GM21723 (cell line): Measurements from ENCODE around the gene ENTPD3.

Experiments used
- ATAC-seq: cut with Tn5 transposase; IDR thresholded peaks from one replicate; pipeline ENCODE4 v1.9.1; 2021; ENCODE audit warnings: mild to moderate bottlenecking, moderate library complexity; ENCODE audit not compliant: unreplicated experiment

Gene ENTPD3

GRCh38 chr3:40387001-40387894 is at the start of gene ENTPD3:
ENTPD3 (plus strand) TSS chr3:40387184; CDS start chr3:40388058, 874 bp downstream.
- no peak for ATAC-seq

GRCh38 chr3:40339871-40340270 is 47.1 kb upstream of the ENTPD3 start:
- ATAC-seq, result no peak

DNA sequence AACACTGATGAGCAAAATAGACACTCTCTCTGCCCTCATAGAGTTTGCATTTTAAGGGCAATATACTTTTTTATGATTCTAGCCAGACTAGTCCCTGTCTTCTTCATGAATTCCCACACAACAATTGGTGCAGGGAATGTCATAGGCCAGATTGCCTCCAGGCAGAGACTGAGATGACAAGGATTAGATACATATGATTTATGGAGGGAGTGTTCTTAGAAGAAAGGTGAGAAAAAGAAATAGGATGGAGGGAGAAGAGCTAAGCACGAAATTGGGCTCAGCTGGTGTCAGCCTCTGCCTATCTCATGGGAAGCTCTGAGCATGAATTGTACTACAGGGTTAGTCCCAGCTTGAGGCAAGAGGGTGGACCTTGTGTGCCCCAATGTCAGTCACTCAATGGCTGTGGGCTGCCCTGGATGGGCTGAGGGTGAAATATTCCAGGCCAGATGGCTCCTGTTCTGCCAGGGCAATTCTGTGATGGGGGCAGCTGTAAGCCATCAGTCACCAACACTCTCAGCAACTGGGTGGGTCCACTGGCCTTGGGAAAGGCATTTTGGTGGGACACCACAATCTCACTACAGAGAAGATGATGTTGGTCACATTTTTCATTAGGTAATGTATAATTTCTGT is 46.3 kb upstream of the ENTPD3 start:
- ATAC-seq, result no peak

GRCh38 chr3:40341671-40342070 is 45.3 kb upstream of the ENTPD3 start:
- ATAC-seq, result no peak

- ATAC-seq, result no peak
These were observed 36.5 kb upstream of the ENTPD3 start for GRCh38 chr3:40350529-40350928.

GRCh38 chr3:40355410-40355809 is 31.6 kb upstream of the ENTPD3 start:
- no peak for ATAC-seq

DNA sequence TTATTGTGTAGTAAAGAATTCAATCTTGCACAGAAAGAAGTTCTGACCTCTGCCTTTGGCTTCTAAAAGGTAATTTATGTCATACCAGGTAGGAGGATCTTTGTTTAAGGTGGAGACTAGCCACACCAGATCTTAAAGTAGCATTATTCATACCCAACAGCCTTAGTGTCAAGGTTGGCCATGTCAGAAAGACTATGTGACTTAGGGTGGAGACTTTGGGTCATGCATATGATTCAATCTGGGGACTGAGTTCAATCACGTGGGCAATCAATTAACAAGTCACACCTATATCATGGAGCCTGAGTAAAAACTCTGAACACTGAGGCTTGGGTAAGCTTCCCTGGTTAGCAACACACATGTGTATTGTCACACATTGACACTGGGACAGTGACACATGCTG is 28.5 kb upstream of the ENTPD3 start:
- no peak for ATAC-seq

GRCh38 chr3:40363674-40364073 is 23.3 kb upstream of the ENTPD3 start:
- ATAC-seq, result no peak

GRCh38 chr3:40366203-40367162 is 20.5 kb upstream of the ENTPD3 start:
- no peak for ATAC-seq

DNA sequence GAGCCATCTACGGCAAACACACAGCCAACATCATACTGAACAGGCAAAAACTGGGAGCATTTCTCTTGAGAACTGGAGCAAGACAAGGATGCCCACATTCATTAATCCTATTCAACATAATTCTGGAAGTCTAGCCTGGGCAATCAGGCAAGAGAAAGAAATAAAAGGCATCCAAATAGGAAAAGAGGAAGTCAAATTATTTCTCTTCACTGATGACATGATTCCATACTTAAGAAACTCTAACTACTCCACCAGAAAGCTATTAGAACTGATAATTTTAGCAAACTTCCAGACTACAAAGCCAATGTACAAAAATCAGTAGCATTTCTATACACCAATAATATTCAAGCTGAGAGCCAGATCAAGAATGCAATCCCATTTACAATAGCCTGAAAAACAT is 17.3 kb upstream of the ENTPD3 start:
- no peak for ATAC-seq

DNA sequence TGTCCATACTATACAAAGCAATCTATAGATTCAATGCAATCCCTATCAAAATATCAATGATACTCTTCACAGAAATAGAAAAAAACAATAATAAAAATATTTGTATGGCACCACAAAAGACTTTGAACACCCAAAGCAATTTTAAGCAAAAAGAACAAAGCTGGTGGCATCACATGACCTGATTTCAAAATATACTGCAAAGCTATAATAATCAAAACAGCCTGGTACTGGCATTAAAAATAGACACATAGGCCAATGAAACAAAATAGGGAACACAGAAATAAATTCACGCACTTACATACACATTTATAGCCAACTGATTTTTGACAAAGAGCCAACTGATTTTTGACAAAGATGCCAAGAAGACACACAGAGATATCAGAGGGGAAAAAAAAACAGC is 9.2 kb upstream of the ENTPD3 start:
- ATAC-seq, result no peak

DNA sequence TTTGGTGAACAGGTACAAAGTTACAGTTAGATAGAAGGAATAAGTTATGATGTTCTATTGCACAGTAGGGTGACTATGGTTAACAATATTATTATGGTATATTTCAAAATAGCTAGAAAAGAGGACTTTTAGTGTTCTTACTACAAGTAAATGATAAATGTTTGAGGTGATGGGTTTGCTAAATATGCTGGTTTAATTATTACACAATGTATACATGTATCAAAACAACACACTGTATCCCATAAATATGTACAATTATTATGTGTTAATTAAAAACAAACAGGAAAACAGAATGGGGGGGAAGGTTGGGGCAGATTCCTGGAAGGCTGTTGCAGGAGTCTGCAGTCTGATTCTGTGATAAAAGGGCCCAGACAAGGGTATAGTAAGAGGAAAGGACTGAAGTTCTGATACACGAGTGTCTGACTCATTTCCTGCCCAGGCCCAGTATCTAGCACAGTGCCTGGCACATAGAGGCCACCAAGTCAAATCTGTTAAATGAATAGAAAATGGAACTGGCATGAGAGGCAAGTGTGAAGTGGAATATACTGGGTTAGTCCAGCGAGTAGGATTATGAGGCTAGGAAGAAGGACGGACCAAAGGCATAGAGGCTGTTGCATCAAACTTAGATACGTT is 7.2 kb upstream of the ENTPD3 start:
- ATAC-seq, result no peak

DNA sequence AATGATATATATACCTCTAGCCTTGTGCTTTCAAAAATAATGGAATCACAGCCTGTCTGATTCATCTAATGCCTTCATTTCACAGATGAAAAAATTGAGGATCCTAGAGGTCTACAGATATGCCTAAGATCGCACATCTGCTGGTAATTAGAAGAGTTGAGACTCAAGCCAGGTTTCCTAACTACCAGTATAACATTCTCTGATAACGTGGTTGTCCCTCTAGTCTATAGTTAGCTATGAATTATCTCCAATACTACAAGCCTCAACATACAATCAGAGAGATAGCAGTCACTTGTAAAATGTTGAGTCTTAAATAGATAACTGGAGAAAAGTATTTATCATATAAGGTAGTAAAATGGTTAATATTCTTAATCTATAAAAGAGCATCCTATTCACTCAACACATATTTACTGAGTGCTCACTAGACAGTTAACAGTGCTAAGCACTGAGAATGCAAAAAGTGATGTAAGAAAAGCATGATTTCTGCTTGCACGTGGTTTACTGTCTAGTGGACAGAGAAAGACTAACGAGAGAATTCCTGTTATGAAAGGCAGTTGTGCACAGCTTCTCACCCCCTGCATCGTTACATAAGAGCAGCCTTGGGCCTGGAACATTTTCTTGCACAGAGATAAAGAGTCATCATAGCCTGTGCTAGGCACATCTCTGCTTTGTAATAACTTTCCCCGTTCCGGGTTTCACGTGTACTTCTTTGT is 4.9 kb upstream of the ENTPD3 start:
- no peak for ATAC-seq

DNA sequence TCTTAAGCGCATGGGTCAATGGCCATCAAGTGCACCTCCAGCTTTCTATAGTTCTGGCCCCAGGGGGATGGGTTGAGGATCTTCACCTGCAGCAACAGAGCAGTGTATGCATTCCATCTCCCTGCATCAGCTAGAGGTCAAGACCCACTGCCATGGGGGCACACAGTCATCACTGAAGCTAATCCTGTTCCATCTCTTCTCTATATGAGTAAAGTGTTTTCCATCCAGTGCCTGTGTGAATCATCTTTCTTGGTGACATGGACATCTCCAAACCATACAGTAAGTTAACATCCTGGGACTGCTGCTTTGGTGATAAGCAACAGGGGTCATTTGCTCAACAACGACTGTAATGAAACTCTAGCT is 4.4 kb upstream of the ENTPD3 start:
- ATAC-seq, result no peak

DNA sequence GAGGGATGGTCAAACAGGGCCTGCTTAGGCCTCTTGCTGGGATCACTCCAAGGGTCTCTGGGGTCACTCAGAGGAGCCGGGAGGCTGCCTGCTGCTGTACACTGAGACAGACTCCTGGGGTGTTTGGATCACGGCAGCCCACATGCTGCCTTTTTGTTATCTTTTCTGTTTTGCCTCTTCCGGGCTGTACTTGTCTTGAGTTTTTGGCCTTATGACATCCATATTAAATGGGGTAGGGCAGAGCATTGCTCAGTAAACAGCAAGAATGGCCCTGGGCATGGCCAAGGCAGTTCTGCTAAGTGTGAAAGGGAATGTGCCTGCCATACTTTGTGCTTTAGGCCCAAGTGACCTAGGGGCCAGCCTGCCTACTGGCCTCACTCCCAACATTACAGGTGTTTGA is 771 bp upstream of the ENTPD3 start:
- ATAC-seq, result no peak

- ATAC-seq, result no peak
These were observed 891 bp downstream of the ENTPD3 start for GRCh38 chr3:40387895-40388254.

DNA sequence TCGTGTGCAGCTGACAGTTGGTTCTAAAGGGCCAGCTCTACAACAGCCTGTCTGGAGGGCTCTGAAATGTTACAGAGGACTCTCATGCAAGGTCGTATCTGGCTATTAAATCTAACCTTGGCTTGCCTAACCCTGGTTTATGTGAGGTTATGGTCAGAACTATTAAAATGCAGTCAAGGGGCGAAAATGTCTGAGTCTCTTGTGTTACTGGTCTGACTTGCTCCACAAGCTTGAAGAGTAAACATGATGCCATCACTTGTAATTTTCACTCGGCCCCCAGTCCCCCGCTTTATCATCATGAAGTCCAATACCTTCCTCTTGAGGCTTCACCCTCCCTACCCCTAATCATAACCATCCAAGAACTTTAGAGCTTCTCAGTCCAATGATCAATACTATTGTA is 9.4 kb downstream of the ENTPD3 start:
- no peak for ATAC-seq

- ATAC-seq, result no peak
These were observed 10.1 kb downstream of the ENTPD3 start for GRCh38 chr3:40397129-40397528.

- no peak for ATAC-seq
These were observed 10.9 kb downstream of the ENTPD3 start for GRCh38 chr3:40397912-40398311.

GRCh38 chr3:40398346-40398745 is 11.4 kb downstream of the ENTPD3 start:
- ATAC-seq, result no peak
